ENCODE results near the gene GMDS.
A peak's percentile ranks its signal among the peaks of the same experiment; 100 is the strongest.

The GMDS gene

DNA sequence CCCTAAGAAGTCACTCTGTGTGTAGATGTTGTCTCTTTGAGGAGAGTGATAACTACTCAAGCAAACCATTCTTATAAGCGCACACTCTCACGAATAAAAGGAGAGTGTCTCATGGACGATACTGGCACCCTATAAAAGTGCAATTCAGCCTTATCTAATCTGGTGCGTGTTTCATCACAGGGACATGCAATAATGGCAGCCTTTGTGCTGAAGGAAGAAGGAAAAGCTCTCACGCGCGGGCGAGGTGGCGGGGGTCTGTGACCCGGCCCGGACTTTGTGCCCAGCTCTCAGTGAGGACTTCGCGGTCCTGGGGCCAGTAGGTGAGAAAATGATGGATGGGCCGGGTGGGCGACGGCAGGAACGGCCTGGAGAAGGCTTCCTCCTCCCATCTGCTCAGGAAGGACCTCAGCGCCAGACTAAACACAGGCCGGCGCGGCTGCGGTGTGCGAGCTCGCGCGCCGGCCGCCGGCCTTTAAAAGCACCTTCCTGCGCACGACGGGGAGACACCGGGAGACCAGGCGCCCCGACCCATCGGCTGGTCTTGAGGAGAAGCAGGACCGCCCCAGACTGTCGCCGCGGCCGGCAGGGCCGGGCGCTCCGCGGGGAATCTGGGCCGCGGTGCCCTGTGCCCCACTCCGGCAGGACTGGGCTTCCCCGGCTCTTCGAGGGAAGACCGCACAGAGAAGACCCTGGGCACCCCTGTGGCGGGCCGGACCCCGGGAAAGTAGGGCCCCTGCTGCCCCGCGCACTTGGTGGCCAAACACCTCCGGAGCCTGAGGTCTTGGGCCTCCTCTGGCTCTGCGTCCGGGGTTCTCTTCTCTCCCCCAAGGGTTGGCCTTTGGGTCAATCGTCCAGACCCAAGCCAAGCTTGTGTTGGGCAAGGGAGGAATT, 644.0 kb downstream of the GMDS start:
- DNase-seq (ENCODE audit: low spot score) = no peak

GRCh38 chr6:1600764-1601157, 644.6 kb downstream of the GMDS start:
- DNase-seq (ENCODE audit: low spot score) = no peak

- no peak for DNase-seq (ENCODE audit: low spot score)
Observed at GRCh38 chr6:1600063-1600763, 645.2 kb downstream of the GMDS start.

DNA sequence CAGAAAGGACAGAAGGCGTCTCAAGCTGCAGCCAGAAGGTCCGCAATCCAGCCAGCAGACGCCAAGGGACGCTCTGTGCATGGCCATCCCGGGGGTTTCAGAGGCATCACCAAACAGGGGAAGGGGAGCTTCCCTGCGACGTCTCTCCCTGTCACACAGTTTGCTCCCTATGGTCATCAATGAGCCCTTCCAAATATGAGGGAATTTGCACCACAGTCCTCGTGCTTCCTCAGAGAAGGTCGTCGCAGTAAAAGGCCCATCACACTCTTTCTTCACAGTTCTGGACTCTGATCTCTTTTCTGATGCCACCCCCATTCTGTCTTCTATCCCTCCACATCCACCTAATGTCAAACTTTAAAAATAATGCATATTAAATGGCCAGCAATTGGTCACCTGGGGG, 645.9 kb downstream of the GMDS start:
- no peak for DNase-seq (ENCODE audit: low spot score)

DNA sequence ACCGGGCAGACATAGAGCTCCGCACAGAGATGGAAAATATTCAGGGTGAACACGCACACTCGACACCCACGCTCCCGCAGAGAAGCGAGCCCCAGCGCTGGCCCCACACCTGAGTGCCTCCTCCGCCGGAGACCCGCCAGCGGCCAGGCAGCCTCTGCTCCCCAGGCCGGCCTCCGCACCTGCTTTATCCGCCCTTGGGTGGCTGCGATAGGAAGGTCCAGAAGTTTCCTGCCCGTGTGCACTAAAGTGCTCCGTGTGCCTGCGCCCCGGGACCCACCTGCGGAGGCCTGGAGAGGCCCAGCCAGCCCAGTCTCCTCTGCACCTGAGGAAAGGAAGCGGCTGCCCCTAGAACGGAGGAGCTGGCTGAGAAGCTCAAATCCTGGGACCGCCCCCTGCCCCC, 646.5 kb downstream of the GMDS start:
- no peak for DNase-seq (ENCODE audit: low spot score)

GRCh38 chr6:1598433-1598832, 647.0 kb downstream of the GMDS start:
- no peak for DNase-seq (ENCODE audit: low spot score)

- no peak for DNase-seq (ENCODE audit: low spot score)
Observed at GRCh38 chr6:1597924-1598323, 647.5 kb downstream of the GMDS start.

- DNase-seq (ENCODE audit: low spot score) = no peak
Observed at GRCh38 chr6:1597121-1597744, 648.2 kb downstream of the GMDS start.

DNA sequence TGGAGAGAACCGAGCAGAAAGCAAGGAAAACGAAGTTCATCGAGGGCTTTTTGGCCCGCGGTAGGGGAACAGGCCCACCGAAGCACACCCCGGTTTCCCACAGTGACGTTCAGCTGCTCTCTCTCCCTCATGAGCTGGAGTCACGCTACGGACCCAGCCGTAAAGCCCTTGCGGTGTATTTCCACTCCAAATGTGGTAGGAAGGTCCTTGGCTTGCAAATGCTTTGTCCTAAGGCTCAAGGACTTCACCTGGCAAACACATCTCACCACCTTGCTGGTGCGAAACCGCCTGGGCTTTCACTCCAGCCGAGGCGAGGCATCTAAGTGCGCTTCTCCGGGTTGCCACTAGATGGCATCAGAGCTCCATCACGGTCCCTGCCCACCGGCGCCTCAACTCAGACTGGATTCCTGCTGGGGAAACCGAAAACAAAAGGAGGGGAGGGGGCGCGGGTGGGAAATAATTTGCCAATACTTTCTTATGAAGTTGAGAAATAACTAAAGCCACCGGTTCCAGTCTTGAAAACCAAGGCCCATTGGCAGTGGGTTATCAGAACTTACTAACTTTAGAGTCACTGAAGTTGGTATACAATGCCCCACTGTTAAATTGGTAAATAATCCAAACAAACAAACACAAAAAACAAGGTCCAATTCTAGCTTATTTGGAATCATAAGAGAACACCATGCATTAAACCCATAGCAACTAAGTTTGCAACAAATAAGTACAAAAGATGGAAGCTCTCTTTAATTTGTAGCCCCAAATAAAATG, 649.1 kb downstream of the GMDS start:
- peak; percentile 85 for DNase-seq (ENCODE audit: low spot score)

- no peak for DNase-seq (ENCODE audit: low spot score)
Observed at GRCh38 chr6:1595271-1596087, 649.9 kb downstream of the GMDS start.

- no peak for DNase-seq (ENCODE audit: low spot score)
Observed at GRCh38 chr6:1594445-1595200, 650.8 kb downstream of the GMDS start.

DNA sequence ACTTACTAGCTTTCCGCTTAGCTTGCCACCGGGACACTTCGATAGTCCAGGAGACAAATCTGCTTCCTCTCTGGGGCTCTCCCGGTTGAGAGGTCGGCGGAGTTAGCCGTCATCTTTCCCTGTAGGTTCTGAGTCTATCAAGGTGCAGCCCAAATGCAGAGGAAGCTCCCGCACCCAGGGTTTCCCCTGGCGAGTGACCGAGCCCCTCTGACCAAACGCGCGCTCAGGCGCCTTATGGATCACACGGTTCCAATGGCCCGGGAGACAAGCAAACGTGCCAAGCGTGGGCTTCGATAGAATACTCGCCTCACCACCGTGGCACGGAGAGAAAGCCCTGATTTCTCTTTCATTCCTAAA, 651.5 kb downstream of the GMDS start:
- no peak for DNase-seq (ENCODE audit: low spot score)

GRCh38 chr6:1593286-1593957, 652.0 kb downstream of the GMDS start:
- DNase-seq (ENCODE audit: low spot score) = no peak

- no peak for DNase-seq (ENCODE audit: low spot score)
Observed at GRCh38 chr6:1592852-1593251, 652.6 kb downstream of the GMDS start.

DNA sequence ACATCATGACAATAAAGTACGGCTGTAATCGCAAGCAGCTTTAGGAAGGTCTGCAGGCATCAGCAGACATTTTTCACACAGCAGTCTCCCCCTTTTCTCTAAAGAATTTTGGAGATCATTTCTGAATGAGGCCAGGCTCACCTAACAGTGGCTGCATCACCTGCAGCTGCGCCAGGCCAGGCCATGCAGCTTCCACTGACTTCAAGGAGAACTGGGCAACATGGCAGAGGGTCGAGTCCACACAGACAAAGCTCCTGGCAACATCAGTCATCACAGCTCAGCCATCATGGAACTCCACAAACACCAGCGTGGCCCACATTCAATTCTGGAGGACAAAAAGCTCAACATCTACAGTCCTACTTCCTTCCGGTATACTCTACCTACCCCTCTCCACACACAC, 653.5 kb downstream of the GMDS start:
- DNase-seq (ENCODE audit: low spot score) = no peak

- no peak for DNase-seq (ENCODE audit: low spot score)
Observed at GRCh38 chr6:1591243-1591642, 654.2 kb downstream of the GMDS start.

GRCh38 chr6:1590580-1590979, 654.8 kb downstream of the GMDS start:
- DNase-seq (ENCODE audit: low spot score) = no peak

GRCh38 chr6:1589208-1589607, 656.2 kb downstream of the GMDS start:
- no peak for DNase-seq (ENCODE audit: low spot score)

DNA sequence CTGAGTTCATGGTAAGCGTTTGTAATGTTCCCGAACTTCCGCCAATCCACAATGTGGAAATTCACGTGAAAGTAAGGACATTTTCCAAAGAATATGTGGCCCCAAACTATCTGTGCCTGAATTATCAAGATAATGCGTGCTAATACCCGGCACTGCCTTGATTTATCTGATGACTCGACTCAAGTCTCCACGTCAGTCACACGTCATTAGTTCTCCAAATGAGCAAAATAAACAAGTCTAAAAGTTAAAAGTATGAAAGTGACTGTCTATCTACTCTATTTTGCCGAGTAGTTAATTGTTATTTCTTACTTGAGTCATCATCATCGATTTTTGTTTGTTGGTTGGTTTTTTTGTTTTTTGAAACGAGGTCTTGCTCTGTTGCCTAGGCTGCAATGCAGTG, 657.4 kb downstream of the GMDS start:
- DNase-seq (ENCODE audit: low spot score) = no peak

DNA sequence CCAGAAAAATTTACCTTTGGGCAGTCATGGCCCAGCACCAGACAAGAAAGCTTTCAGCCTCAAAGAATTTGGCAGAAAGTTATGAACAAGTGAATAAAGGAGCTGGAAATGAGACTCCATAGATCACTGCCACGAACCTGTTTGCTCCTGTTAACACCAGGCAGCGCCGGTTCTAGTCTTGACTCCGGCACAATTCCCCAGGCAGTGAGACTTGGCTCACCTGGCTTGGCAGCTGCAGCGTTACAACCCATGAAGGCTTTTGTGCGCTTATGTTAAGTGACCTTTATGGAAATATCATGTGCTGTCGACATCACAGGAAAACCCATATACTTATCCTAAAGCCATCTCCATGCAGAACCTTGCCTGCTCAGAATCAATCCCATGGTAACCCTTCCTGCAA, 657.9 kb downstream of the GMDS start:
- no peak for DNase-seq (ENCODE audit: low spot score)

All from GM03348 (cell line).